ENCODE results near the gene CTNNAL1. TPM values are rescaled to one million over a fixed set of nuclear protein-coding genes. Genes with fewer than 3 reads are reported as not detected.

Gene CTNNAL1
- total and polyA plus RNA-seq, 4 donors: 20.6 to 53.9 (median 37.0) TPM

Small RNA genes within 50 kb of the gene (small RNA-seq; reads per million reads assigned to genes)
- 6.0 reads per million, percentile 95 among the genes with 10 or more reads in this experiment for gene MIR32 (ENCODE audit: low replicate concordance)
- gene RF00019 (ENCODE audit: low replicate concordance): not detected

Other genes starting within 250 kb of the CTNNAL1 start
- not detected for gene ACTL7B, start 157.5 kb downstream of the CTNNAL1 start, total RNA-seq
- not detected for gene ACTL7B, start 157.5 kb downstream of the CTNNAL1 start, polyA plus RNA-seq
- gene ACTL7A, start 151.2 kb downstream of the CTNNAL1 start, total RNA-seq: not detected
- gene ACTL7A, start 151.2 kb downstream of the CTNNAL1 start, polyA plus RNA-seq: not detected
- gene ELP1, start 79.4 kb downstream of the CTNNAL1 start, total RNA-seq: 10 to 100 TPM; 20.9 to 39.3 TPM
- gene ELP1, start 79.4 kb downstream of the CTNNAL1 start, polyA plus RNA-seq: 10 to 100 TPM in 1 of 2 donors, 1 to 10 TPM in 1; 8.0 to 11.8 TPM
- 10 to 100 TPM; 15.2 to 15.9 TPM for gene ABITRAM, start 79.1 kb downstream of the CTNNAL1 start, total RNA-seq
- 10 to 100 TPM; 13.5 to 17.3 TPM for gene ABITRAM, start 79.1 kb downstream of the CTNNAL1 start, polyA plus RNA-seq
- gene TMEM245, start 106.4 kb upstream of the CTNNAL1 start, total RNA-seq: 100 to 1,000 TPM in 1 of 2 donors, 10 to 100 TPM in 1; 63.3 to 137 TPM
- gene TMEM245, start 106.4 kb upstream of the CTNNAL1 start, polyA plus RNA-seq: 10 to 100 TPM; 15.0 to 20.8 TPM
- gene FRRS1L, start 153.8 kb upstream of the CTNNAL1 start, total RNA-seq: 1 to 10 TPM in 1 of 2 donors, under 1 TPM in 1; 0.03 to 1.2 TPM
- gene FRRS1L, start 153.8 kb upstream of the CTNNAL1 start, polyA plus RNA-seq: under 1 TPM in 1 of 2 donors, not detected in 1; under 0.01 TPM